Lower leg skin (tissue), 4 donors: ENCODE measurements around the gene UROC1. TPM values are rescaled to one million over a fixed set of nuclear protein-coding genes. Genes with fewer than 3 reads are reported as not detected.

Experiments used
- DNase-seq, 2 donors: peaks; one replicate each; pipeline ENCODE4 v3.0.0-alpha.2; 2019; ENCODE audit warnings: low spot score in 2 of 2
- H3K4me3 ChIP-seq: fragments of 200-600 bp; sonication (generic); 2 replicates; pipeline ENCODE4 v1.5.1; 2017; ENCODE audit warnings: mild to moderate bottlenecking, low read depth; ENCODE audit not compliant: poor library complexity, severe bottlenecking
- CTCF ChIP-seq, 3 donors: fragments of 450-650 bp; IDR thresholded peaks; one replicate each; pipeline ENCODE4 v1.5.1; 2016; ENCODE audit warnings: antibody characterized with exemption in 3 of 3, mild to moderate bottlenecking in 3 of 3, moderate library complexity in 2 of 3
- POLR2A ChIP-seq, 2 donors: fragments of 450-650 bp; IDR thresholded peaks; one replicate each; pipeline ENCODE4 v1.6.1; 2016 to 2017; ENCODE audit warnings: antibody characterized with exemption in 2 of 2, mild to moderate bottlenecking in 1 of 2, moderate library complexity in 1 of 2
- WGBS, 2 donors: methylation state at CpG; one replicate each; pipeline ENCODE4 v1.1.5; 2018; 5-methylcytosine and 5-hydroxymethylcytosine counted together
- intact Hi-C: fragments of 100-400 bp; cut with DNase I; formaldehyde crosslinking; loops from one replicate; pipeline ENCODE4 v1.15.0; 2023; ENCODE audit warnings: low total_unique reads
- total RNA-seq, 4 donors: library from RNA; depleted of rRNA; stranded (reverse); fragments of >200 nt; gene quantifications; one replicate each; pipeline ENCODE4 v1.1.0, GENCODE V29; 2016

UROC1 gene
- total RNA-seq, 4 donors from 2014 or later, result not detected

GRCh38 chr3:126556637-126557414, 39.3 kb upstream of the UROC1 start:
- 84 to 87% methylated on average over 8 of the region's 8 CpGs for WGBS, 2 donors
- intact Hi-C loops, result no loop called here

GRCh38 chr3:126555795-126556636, 38.4 kb upstream of the UROC1 start:
- TF ChIP-seq POLR2A (IDR thresholded peaks at IDR 0.05) (no peak), CTCF (IDR thresholded peaks at IDR 0.05) (no peak)
- intact Hi-C loops, result no loop called here
- DNase-seq, result peak; percentile 5 to 75

More at GRCh38 chr3:126556637-126557414, 39.3 kb upstream of the UROC1 start:
- DNase-seq, result no peak
- TF ChIP-seq CTCF (IDR thresholded peaks at IDR 0.05), result no peak
- TF ChIP-seq POLR2A (IDR thresholded peaks at IDR 0.05), result no peak
- no peak overlapping the region for H3K4me3 ChIP-seq

GRCh38 chr3:126554560-126555525, 37.3 kb upstream of the UROC1 start:
- 88 to 93% methylated on average over 16 to 19 of the region's 19 CpGs for WGBS, 2 donors
- no peak overlapping the region for H3K4me3 ChIP-seq
- intact Hi-C loops, result no loop called here
- no peak for TF ChIP-seq POLR2A (IDR thresholded peaks at IDR 0.05)
- DNase-seq, result peak; percentile 7 to 76

More at GRCh38 chr3:126555795-126556636, 38.4 kb upstream of the UROC1 start:
- WGBS, 2 donors, result 78 to 82% methylated on average over 9 of the region's 10 CpGs
- H3K4me3 ChIP-seq, result no peak overlapping the region

GRCh38 chr3:126553284-126554084, 35.9 kb upstream of the UROC1 start:
- WGBS, 2 donors, result 79 to 81% methylated on average over 19 of the region's 19 CpGs
- intact Hi-C loops, result no loop called here
- peak in 1 of 2 donors; percentile 65 for DNase-seq

More at GRCh38 chr3:126553284-126554084, 35.9 kb upstream of the UROC1 start:
- no peak for TF ChIP-seq CTCF (IDR thresholded peaks at IDR 0.05)
- TF ChIP-seq POLR2A (IDR thresholded peaks at IDR 0.05), result no peak
- no peak overlapping the region for H3K4me3 ChIP-seq
